NCI-H345 treated with DMSO at 0.1 percent for 48 hours (cell line): ENCODE measurements around the gene ERBB4.

Experiments used
- DNase-seq: peaks from one replicate; lab custom pipeline; 2025; ENCODE audit not compliant: unreplicated experiment; lab: John Stamatoyannopoulos, UW

The ERBB4 gene

GRCh38 chr2:212428681-212429478, 109.7 kb downstream of the ERBB4 start:
- no peak for DNase-seq

GRCh38 chr2:212427638-212428037, 111.0 kb downstream of the ERBB4 start:
- DNase-seq = no peak

GRCh38 chr2:212426637-212427412, 111.8 kb downstream of the ERBB4 start:
- no peak for DNase-seq

GRCh38 chr2:212424082-212424481, 114.5 kb downstream of the ERBB4 start:
- no peak for DNase-seq

GRCh38 chr2:212423089-212423488, 115.5 kb downstream of the ERBB4 start:
- no peak for DNase-seq

GRCh38 chr2:212421556-212422334, 116.9 kb downstream of the ERBB4 start:
- no peak for DNase-seq

- DNase-seq = no peak
These were observed 122.5 kb downstream of the ERBB4 start for GRCh38 chr2:212416086-212416485.

GRCh38 chr2:212414767-212415211, 123.8 kb downstream of the ERBB4 start:
- DNase-seq = no peak

- DNase-seq = no peak
These were observed 129.0 kb downstream of the ERBB4 start for GRCh38 chr2:212409560-212409959.

GRCh38 chr2:212408524-212408923, 130.1 kb downstream of the ERBB4 start:
- DNase-seq = no peak

- no peak for DNase-seq
These were observed 131.9 kb downstream of the ERBB4 start for GRCh38 chr2:212406716-212407115.

- no peak for DNase-seq
These were observed 136.3 kb downstream of the ERBB4 start for GRCh38 chr2:212402316-212402715.

GRCh38 chr2:212398316-212398715, 140.3 kb downstream of the ERBB4 start:
- no peak for DNase-seq

GRCh38 chr2:212392544-212392943, 146.1 kb downstream of the ERBB4 start:
- DNase-seq = no peak

- DNase-seq = no peak
These were observed 146.6 kb downstream of the ERBB4 start for GRCh38 chr2:212392043-212392442.

GRCh38 chr2:212387146-212387545, 151.5 kb downstream of the ERBB4 start:
- DNase-seq = no peak

- DNase-seq = no peak
These were observed 153.4 kb downstream of the ERBB4 start for GRCh38 chr2:212385241-212385640.

- no peak for DNase-seq
These were observed 154.6 kb downstream of the ERBB4 start for GRCh38 chr2:212384027-212384426.

- DNase-seq = no peak
These were observed 157.0 kb downstream of the ERBB4 start for GRCh38 chr2:212381428-212382102.

GRCh38 chr2:212379103-212379502, 159.5 kb downstream of the ERBB4 start:
- no peak for DNase-seq

- no peak for DNase-seq
These were observed 171.2 kb downstream of the ERBB4 start for GRCh38 chr2:212367431-212367830.
